K562 (cell line): Measurements from ENCODE around the gene PPTC7. TPM values are rescaled to one million over a fixed set of nuclear protein-coding genes. Genes with fewer than 3 reads are reported as not detected.
A peak's percentile ranks its signal among the peaks of the same experiment; 100 is the strongest.

Source experiments
- BCOR ChIP-seq: fragments of 450-650 bp; IDR thresholded peaks from 2 replicates; pipeline ENCODE4 v1.6.1; 2016
- BRF2 ChIP-seq: IDR thresholded peaks from 3 replicates; pipeline ENCODE4 v1.6.1; 2011; ENCODE audit warnings: borderline replicate concordance, mild to moderate bottlenecking; ENCODE audit not compliant: insufficient read length, insufficient read depth
- CREB1 ChIP-seq, 2 experiments: sonication (generic) in 1 of 2; formaldehyde crosslinking in 1 of 2; IDR thresholded peaks; 2 replicates each; pipeline versions ENCODE4 v1.6.1 to v1.8.0; 2012 to 2022; ENCODE audit warnings: inconsistent platforms in 1 of 2, mild to moderate bottlenecking in 1 of 2, missing genetic modification reagents in 1 of 2, moderate library complexity in 1 of 2
- CTBP1 ChIP-seq: fragments of 450-650 bp; IDR thresholded peaks from 2 replicates; pipeline ENCODE4 v1.6.1; 2016; ENCODE audit warnings: borderline replicate concordance
- E2F8 ChIP-seq: fragments of 450-650 bp; IDR thresholded peaks from 2 replicates; pipeline ENCODE4 v1.7.1; 2018; ENCODE audit warnings: mild to moderate bottlenecking, low read depth; ENCODE audit not compliant: partially characterized antibody
- HDAC8 ChIP-seq: fragments of 450-650 bp; IDR thresholded peaks from 2 replicates; pipeline ENCODE4 v1.6.1; 2016; ENCODE audit warnings: mild to moderate bottlenecking, missing genetic modification characterization, moderate library complexity, missing compliant biosample characterization
- ILF3 ChIP-seq: fragments of 450-650 bp; IDR thresholded peaks from 2 replicates; pipeline ENCODE4 v1.6.1; 2018; ENCODE audit warnings: antibody characterized with exemption, mild to moderate bottlenecking, moderate library complexity, borderline replicate concordance
- NCOA6 ChIP-seq: fragments of 450-650 bp; IDR thresholded peaks from 2 replicates; pipeline ENCODE4 v1.6.1; 2017; ENCODE audit warnings: mild to moderate bottlenecking
- NFIX ChIP-seq: fragments of 250-450 bp; sonication (Bioruptor Pico); IDR thresholded peaks from 2 replicates; pipeline ENCODE4 v1.4.0; 2020; ENCODE audit warnings: low read depth, mild to moderate bottlenecking, moderate library complexity
- SPI1 ChIP-seq: IDR thresholded peaks from 2 replicates; pipeline ENCODE4 v1.6.1; 2011; ENCODE audit warnings: low read depth, low read length, control low read depth, borderline replicate concordance
- SREBF2 ChIP-seq: sonication (generic); formaldehyde crosslinking; IDR thresholded peaks from 2 replicates; pipeline ENCODE4 v1.4.0; 2020; ENCODE audit warnings: mild to moderate bottlenecking, missing genetic modification reagents
- TEAD1 ChIP-seq, 2 experiments: fragments of 450-650 bp in 1 of 2; sonication (generic) in 1 of 2; formaldehyde crosslinking; IDR thresholded peaks; 2 replicates each; pipeline versions ENCODE4 v1.4.0 to v1.8.0; 2020 to 2022; ENCODE audit warnings: mild to moderate bottlenecking in 2 of 2, missing genetic modification reagents in 1 of 2
- TEAD2 ChIP-seq: fragments of 450-650 bp; IDR thresholded peaks from 2 replicates; pipeline ENCODE4 v1.6.1; 2016; ENCODE audit warnings: missing genetic modification characterization, control low read depth, missing compliant biosample characterization
- USF2 ChIP-seq: sonication (generic); formaldehyde crosslinking; IDR thresholded peaks from 2 replicates; pipeline ENCODE4 v1.5.0; 2020; ENCODE audit warnings: missing genetic modification reagents
- ZFP30 ChIP-seq: fragments of 250-450 bp; sonication (Bioruptor Pico); IDR thresholded peaks from 2 replicates; pipeline ENCODE4 v1.8.0; 2022; ENCODE audit warnings: moderate library complexity, mild to moderate bottlenecking, inconsistent platforms, borderline replicate concordance
- ZMIZ1 ChIP-seq, 2 experiments: fragments of 150-350 bp in 1 of 2; IDR thresholded peaks; 2 replicates each; pipeline ENCODE4 v1.6.1; 2012 to 2016; ENCODE audit warnings: low read depth in 2 of 2, low read length in 2 of 2, mild to moderate bottlenecking in 1 of 2, moderate library complexity in 1 of 2
- ZNF282 ChIP-seq: sonication (generic); formaldehyde crosslinking; IDR thresholded peaks from 2 replicates; pipeline ENCODE4 v1.8.1; 2023; ENCODE audit warnings: missing genetic modification reagents
- ZNF717 ChIP-seq: fragments of 250-450 bp; sonication (Bioruptor Pico); IDR thresholded peaks from 2 replicates; pipeline ENCODE4 v1.5.0; 2021
- polyA plus RNA-seq, 8 experiments: library from polyadenylated mRNA; depleted of rRNA in 4 of 8; stranded (reverse) in 5 of 8; unstranded in 3 of 8; fragments of >200 nt; fragmentation: Nextera tagmentation in 2 of 8; fragmentation: Illumina TruSeq in 1 of 8; extraction: Ambion mirVana in 2 of 8; extraction: Trizol in 1 of 8; gene quantifications; 2 replicates each; pipeline versions ENCODE4 v1.2.1 to v1.2.3, GENCODE V29; 2011 to 2014; ENCODE audit warnings: inconsistent platforms in 1 of 8, missing spikeins in 1 of 8
- total RNA-seq, 7 experiments: library from RNA; depleted of rRNA in 6 of 7; stranded (reverse); fragments of >200 nt in 6 of 7; fragmentation: Illumina TruSeq in 2 of 7; extraction: Trizol in 2 of 7; gene quantifications; 2 replicates each; pipeline versions ENCODE4 v1.2.1 to v1.2.3, GENCODE V29; 2011 to 2021; ENCODE audit warnings: low replicate concordance in 1 of 7

The PPTC7 gene
- total and polyA plus RNA-seq, 9 of the 15 experiments (the other 6 are each of a cell fraction or from before 2014, with no cell fraction given), result 2.6 to 23.1 (median 11.9) TPM

GRCh38 chr12:110501752-110502738 lies 81.1 kb downstream of the PPTC7 start, which contains the start of the genes RAD9B and VPS29 (continued):
- peak; percentile 34; the same call in 1 of the 2 replicates for TF ChIP-seq CREB1 (IDR thresholded peaks at IDR 0.05)
- peak; percentile 75; the same call in 1 of the 2 replicates for TF ChIP-seq CREB1 (CRISPR knock-in tag; IDR thresholded peaks at IDR 0.05)
- no peak for TF ChIP-seq ZNF717 (CRISPR knock-in tag)
- TF ChIP-seq E2F8, result peak; percentile 86
- TF ChIP-seq ZMIZ1 (IDR thresholded peaks at IDR 0.05; ENCODE audit: low read depth in 2 of 2, low read length in 2 of 2), result 0 out of 4 replicates have a peak, but pooled peaks of 1 of the 2 experiments have one; percentile 8
- TF ChIP-seq BCOR, result peak; percentile 24; the same call in 1 of the 2 replicates
- no peak for TF ChIP-seq ILF3
- no peak for TF ChIP-seq TEAD2 (tag)
- TF ChIP-seq SPI1, result no peak
- peak; percentile 96; the same call in 1 of the 2 replicates for TF ChIP-seq ZNF282 (CRISPR knock-in tag)
- peak; percentile 98 for TF ChIP-seq HDAC8 (tag)
- TF ChIP-seq CTBP1, result peak; percentile 88
- no peak for TF ChIP-seq USF2
- 0 out of 2 replicates have a peak, but pooled peaks have one; percentile 38 for TF ChIP-seq NCOA6
- no peak for TF ChIP-seq BRF2
- TF ChIP-seq TEAD1 (CRISPR knock-in tag; IDR thresholded peaks at IDR 0.05), result peak; percentile 89 to 96
- no peak for TF ChIP-seq ZFP30
- TF ChIP-seq SREBF2 (CRISPR knock-in tag), result 0 out of 2 replicates have a peak, but pooled peaks have one; percentile 90
- TF ChIP-seq NFIX, result no peak
